GM19328 (cell line): ENCODE results near the gene FAM167B.
A peak's percentile ranks its signal among the peaks of the same experiment; 100 is the strongest.
"Not testable (repeated sequence)": the region's sequence is repeated elsewhere in the genome, so short reads cannot be mapped to it uniquely, and the experiment has no call there.

Experiments used
- ATAC-seq: cut with Tn5 transposase; IDR thresholded peaks from one replicate; pipeline ENCODE4 v1.9.1; 2021; ENCODE audit warnings: mild to moderate bottlenecking, moderate library complexity; ENCODE audit not compliant: unreplicated experiment

FAM167B gene

DNA sequence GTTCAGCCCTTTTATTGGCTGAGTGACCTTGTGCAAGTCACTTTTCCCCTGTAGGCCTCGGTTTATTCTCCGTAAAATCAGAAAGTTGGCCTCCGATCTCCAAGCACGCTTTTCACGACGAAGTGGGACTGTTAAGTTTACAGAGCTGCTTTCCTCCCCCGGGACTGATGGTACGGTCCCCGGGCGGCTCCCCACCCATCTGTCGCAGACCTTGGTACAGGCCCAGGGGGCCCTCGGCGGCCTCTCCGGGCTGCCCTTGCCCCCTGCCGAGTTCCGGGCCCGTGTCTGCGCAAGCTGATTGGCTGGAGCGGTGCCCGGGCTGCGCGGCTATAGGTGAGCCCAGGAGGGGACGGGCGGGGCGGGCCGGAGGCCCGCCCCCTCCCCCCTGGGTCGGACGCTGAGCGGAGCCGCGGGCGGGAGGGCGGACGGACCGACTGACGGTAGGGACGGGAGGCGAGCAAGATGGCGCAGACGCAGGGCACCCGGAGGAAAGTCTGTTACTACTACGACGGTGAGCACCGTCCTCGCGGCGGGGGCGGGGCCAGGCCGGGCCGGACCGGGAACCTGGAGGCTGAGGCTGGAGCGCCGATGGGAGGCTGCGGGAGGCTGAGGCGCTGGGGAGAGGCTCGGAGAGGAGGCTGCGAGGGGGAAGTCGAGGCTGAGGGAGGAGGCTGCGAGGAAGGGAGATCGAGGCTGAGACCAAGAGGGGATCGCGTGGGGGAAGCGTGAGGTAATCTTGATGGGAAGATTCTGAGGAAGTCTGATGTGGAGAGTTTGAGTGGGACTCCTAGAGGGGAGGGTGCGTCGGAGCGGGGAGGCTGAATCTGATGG is 44.9 kb downstream of the FAM167B start, which contains the start of gene HDAC1:
Gene HDAC1 (plus strand): TSS at position 376 of the 831 bp plus-strand sequence. CDS start 87 bp downstream, at position 463.
- ATAC-seq, result peak; percentile 97

DNA sequence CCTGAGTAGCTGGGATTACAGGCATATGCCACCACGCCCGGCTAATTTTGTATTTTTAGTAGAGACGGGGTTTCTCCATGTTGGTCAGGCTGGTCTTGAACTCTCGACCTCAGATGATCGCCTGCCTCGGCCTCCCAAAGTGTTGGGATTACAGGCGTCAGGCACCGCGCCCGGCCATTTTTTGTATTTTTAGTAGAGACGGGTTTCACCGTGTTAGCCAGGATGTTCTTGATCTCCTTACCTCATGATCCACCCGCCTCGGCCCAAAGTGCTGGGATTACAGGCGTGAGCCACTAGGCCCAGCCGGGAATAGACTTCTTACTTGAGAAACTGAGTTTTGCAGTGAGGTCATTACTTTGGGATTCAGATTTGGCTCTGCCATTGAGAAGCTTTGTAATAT is 51.2 kb downstream of the FAM167B start:
- not testable (repeated sequence) for ATAC-seq
